ENCODE results near the gene ILKAP.

Gene ILKAP, protein sequence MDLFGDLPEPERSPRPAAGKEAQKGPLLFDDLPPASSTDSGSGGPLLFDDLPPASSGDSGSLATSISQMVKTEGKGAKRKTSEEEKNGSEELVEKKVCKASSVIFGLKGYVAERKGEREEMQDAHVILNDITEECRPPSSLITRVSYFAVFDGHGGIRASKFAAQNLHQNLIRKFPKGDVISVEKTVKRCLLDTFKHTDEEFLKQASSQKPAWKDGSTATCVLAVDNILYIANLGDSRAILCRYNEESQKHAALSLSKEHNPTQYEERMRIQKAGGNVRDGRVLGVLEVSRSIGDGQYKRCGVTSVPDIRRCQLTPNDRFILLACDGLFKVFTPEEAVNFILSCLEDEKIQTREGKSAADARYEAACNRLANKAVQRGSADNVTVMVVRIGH

DNA sequence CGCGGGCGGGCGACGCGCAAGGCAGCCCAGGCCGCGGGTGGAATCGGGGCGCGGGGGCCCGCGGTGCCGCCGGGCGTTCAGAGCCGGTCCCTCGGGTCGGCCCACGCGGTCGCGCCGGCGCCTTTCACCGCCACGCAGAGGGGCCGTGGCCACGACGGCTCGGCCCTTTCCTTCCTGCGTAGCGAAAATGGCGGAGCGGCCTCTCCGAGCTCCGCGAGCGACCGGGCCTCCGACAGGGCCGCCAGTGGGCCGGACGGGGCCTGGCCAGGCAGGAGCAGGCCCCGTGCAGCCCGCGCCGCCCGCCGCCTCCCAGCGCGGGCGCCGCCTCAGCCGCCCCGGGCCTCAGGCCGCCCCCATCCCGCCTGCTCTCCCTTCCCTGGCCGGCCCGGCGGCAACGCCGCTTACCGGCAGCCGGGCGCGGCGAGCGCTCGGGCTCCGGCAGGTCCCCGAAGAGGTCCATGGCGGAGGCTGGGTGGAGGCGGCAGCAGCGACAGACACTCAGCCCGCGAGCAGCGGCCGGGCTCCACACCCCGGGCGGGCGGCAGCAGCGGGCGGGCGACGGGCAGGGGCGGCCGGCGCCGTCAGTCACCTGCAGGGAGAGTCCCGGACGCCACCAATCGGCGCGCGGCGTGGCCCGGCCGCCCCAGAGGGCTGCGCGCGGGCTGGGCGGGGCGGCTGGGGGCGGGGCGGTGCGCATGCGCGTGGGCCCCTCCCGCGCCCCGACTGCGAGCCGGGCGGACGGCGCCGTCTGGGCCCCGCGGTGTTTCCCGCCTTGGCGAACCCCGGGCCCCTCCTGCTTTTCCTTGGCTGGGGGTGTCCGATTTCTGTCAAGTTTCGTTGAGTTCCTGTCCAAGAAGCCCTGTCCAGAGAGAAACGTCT is at the start of gene ILKAP:
Gene ILKAP (minus strand): TSS at position 602 of the 879 bp plus-strand sequence. CDS start 142 bp downstream, at position 460.
- peaks cover 18% of the 10 kb centered on the region for H3K36me3 ChIP-seq (ENCODE audit: insufficient read depth, insufficient read length, low read length)
- peaks cover 9% of the 10 kb centered on the region for H3K27me3 ChIP-seq (ENCODE audit: insufficient read depth, insufficient read length)
- peak; percentile 62 for DNase-seq (ENCODE audit: low read depth, low spot score)
- peak within 1 kb of the TSS; percentile 85 for H3K4me3 ChIP-seq (ENCODE audit: insufficient read length, low read depth)
- TF ChIP-seq SUZ12 (IDR thresholded peaks at IDR 0.05; ENCODE audit: extremely low read depth, insufficient read depth, insufficient read length), result no peak
- no peak for TF ChIP-seq YY1 (IDR thresholded peaks at IDR 0.05; ENCODE audit: insufficient read depth, insufficient read length)
- no peak for TF ChIP-seq ZNF274 (IDR thresholded peaks at IDR 0.05; ENCODE audit: low read depth, low read length)
- H3K4me1 ChIP-seq (ENCODE audit: insufficient read depth, insufficient read length), result peaks cover 3% of the 10 kb centered on the region
- H3K9me3 ChIP-seq (ENCODE audit: insufficient read depth, low read length), result peaks cover 18% of the 10 kb centered on the region
- H3K9ac ChIP-seq (ENCODE audit: insufficient read length, low read depth), result peak within 1 kb of the TSS; percentile 95

GRCh38 chr2:238252766-238253630 is 49.5 kb upstream of the ILKAP start:
- no peak for DNase-seq (ENCODE audit: low read depth, low spot score)
- Histone ChIP-seq H3K9me3 (ENCODE audit: insufficient read depth, low read length) (no peaks in the 10 kb centered on the region), H3K27me3 (ENCODE audit: insufficient read depth, insufficient read length) (no peaks in the 10 kb centered on the region), H3K4me1 (ENCODE audit: insufficient read depth, insufficient read length) (no peaks in the 10 kb centered on the region), H3K36me3 (ENCODE audit: insufficient read depth, insufficient read length, low read length) (peaks cover 67% of the 10 kb centered on the region), H3K9ac (ENCODE audit: insufficient read length, low read depth) (no peak overlapping the region), H3K4me3 (ENCODE audit: insufficient read length, low read depth) (no peak overlapping the region)
- TF ChIP-seq ZNF274 (IDR thresholded peaks at IDR 0.05; ENCODE audit: low read depth, low read length) (no peak), SUZ12 (IDR thresholded peaks at IDR 0.05; ENCODE audit: extremely low read depth, insufficient read depth, insufficient read length) (no peak), YY1 (IDR thresholded peaks at IDR 0.05; ENCODE audit: insufficient read depth, insufficient read length) (no peak)

GRCh38 chr2:238251986-238252385 is 48.5 kb upstream of the ILKAP start:
- Histone ChIP-seq H3K4me1 (ENCODE audit: insufficient read depth, insufficient read length) (no peaks in the 10 kb centered on the region), H3K4me3 (ENCODE audit: insufficient read length, low read depth) (no peak overlapping the region), H3K36me3 (ENCODE audit: insufficient read depth, insufficient read length, low read length) (peaks cover 60% of the 10 kb centered on the region)

GRCh38 chr2:238251331-238251730 is 47.8 kb upstream of the ILKAP start:
- Histone ChIP-seq H3K36me3 (ENCODE audit: insufficient read depth, insufficient read length, low read length) (peaks cover 54% of the 10 kb centered on the region), H3K27me3 (ENCODE audit: insufficient read depth, insufficient read length) (no peaks in the 10 kb centered on the region), H3K9ac (ENCODE audit: insufficient read length, low read depth) (no peak overlapping the region), H3K4me3 (ENCODE audit: insufficient read length, low read depth) (no peak overlapping the region), H3K9me3 (ENCODE audit: insufficient read depth, low read length) (no peaks in the 10 kb centered on the region), H3K4me1 (ENCODE audit: insufficient read depth, insufficient read length) (no peaks in the 10 kb centered on the region)
- no peak for DNase-seq (ENCODE audit: low read depth, low spot score)
- TF ChIP-seq YY1 (IDR thresholded peaks at IDR 0.05; ENCODE audit: insufficient read depth, insufficient read length), result no peak
- no peak for TF ChIP-seq SUZ12 (IDR thresholded peaks at IDR 0.05; ENCODE audit: extremely low read depth, insufficient read depth, insufficient read length)
- no peak for TF ChIP-seq ZNF274 (IDR thresholded peaks at IDR 0.05; ENCODE audit: low read depth, low read length)

More at GRCh38 chr2:238251986-238252385, 48.5 kb upstream of the ILKAP start:
- TF ChIP-seq ZNF274 (IDR thresholded peaks at IDR 0.05; ENCODE audit: low read depth, low read length) (no peak), YY1 (IDR thresholded peaks at IDR 0.05; ENCODE audit: insufficient read depth, insufficient read length) (no peak), SUZ12 (IDR thresholded peaks at IDR 0.05; ENCODE audit: extremely low read depth, insufficient read depth, insufficient read length) (no peak)
- no peak for DNase-seq (ENCODE audit: low read depth, low spot score)
- H3K9ac ChIP-seq (ENCODE audit: insufficient read length, low read depth), result no peak overlapping the region
- H3K9me3 ChIP-seq (ENCODE audit: insufficient read depth, low read length), result no peaks in the 10 kb centered on the region
- no peaks in the 10 kb centered on the region for H3K27me3 ChIP-seq (ENCODE audit: insufficient read depth, insufficient read length)

GRCh38 chr2:238250896-238251295 is 47.4 kb upstream of the ILKAP start:
- no peak for DNase-seq (ENCODE audit: low read depth, low spot score)
- H3K36me3 ChIP-seq (ENCODE audit: insufficient read depth, insufficient read length, low read length), result peaks cover 50% of the 10 kb centered on the region
- TF ChIP-seq YY1 (IDR thresholded peaks at IDR 0.05; ENCODE audit: insufficient read depth, insufficient read length) (no peak), SUZ12 (IDR thresholded peaks at IDR 0.05; ENCODE audit: extremely low read depth, insufficient read depth, insufficient read length) (no peak), ZNF274 (IDR thresholded peaks at IDR 0.05; ENCODE audit: low read depth, low read length) (no peak)

DNA sequence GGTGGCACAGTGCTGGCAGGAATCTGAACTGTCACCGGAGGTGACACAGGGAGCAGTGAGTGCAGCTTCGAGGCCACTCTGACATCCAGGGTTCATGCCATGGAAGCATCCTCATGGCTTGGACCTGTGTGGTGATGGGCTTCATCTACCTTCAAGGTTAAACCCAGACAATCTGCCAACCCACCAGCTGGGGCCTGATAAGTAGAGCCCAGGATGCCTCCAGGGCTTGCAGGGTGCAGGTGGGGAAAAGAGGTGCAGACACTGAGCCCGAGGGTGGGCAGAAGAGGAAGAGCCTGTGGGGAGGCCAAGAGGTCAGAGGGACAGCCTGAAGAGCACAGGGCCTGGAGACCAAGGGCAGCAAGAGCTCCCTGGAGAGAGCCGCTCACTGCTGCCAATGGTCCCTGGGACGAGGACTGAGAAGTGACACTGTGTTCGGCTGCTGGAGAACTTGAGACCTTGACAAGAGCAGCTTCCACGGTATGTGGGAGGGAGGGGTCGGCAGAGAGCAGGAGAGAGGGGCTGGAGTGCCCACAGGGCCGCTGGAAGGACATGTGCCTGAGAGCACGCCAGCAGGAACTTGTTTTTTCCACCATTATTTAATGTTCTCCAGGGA is 44.5 kb upstream of the ILKAP start:
- no peak for DNase-seq (ENCODE audit: low read depth, low spot score)
- Histone ChIP-seq H3K4me1 (ENCODE audit: insufficient read depth, insufficient read length) (peaks cover 4% of the 10 kb centered on the region), H3K4me3 (ENCODE audit: insufficient read length, low read depth) (no peak overlapping the region), H3K36me3 (ENCODE audit: insufficient read depth, insufficient read length, low read length) (peaks cover 31% of the 10 kb centered on the region), H3K27me3 (ENCODE audit: insufficient read depth, insufficient read length) (no peaks in the 10 kb centered on the region), H3K9ac (ENCODE audit: insufficient read length, low read depth) (no peak overlapping the region), H3K9me3 (ENCODE audit: insufficient read depth, low read length) (no peaks in the 10 kb centered on the region)
- no peak for TF ChIP-seq YY1 (IDR thresholded peaks at IDR 0.05; ENCODE audit: insufficient read depth, insufficient read length)
- TF ChIP-seq ZNF274 (IDR thresholded peaks at IDR 0.05; ENCODE audit: low read depth, low read length), result no peak
- no peak for TF ChIP-seq SUZ12 (IDR thresholded peaks at IDR 0.05; ENCODE audit: extremely low read depth, insufficient read depth, insufficient read length)

More at GRCh38 chr2:238250896-238251295, 47.4 kb upstream of the ILKAP start:
- H3K9me3 ChIP-seq (ENCODE audit: insufficient read depth, low read length), result no peaks in the 10 kb centered on the region
- no peaks in the 10 kb centered on the region for H3K4me1 ChIP-seq (ENCODE audit: insufficient read depth, insufficient read length)
- H3K27me3 ChIP-seq (ENCODE audit: insufficient read depth, insufficient read length), result no peaks in the 10 kb centered on the region
- H3K4me3 ChIP-seq (ENCODE audit: insufficient read length, low read depth), result no peak overlapping the region
- H3K9ac ChIP-seq (ENCODE audit: insufficient read length, low read depth), result no peak overlapping the region

Data from NT2/D1 (cell line).